Right lobe of liver (tissue), 4 donors: Measurements from ENCODE around the gene SOBP.

Experiments used
- CTCF ChIP-seq, 4 donors: fragments of 200-600 bp in 3 of 4; fragments of 450-650 bp in 1 of 4; IDR thresholded peaks; one replicate each; pipeline versions ENCODE4 v1.5.1 to v1.8.0; 2016 to 2022; ENCODE audit warnings: antibody characterized with exemption in 4 of 4, mild to moderate bottlenecking in 2 of 4
- POLR2A ChIP-seq: fragments of 450-650 bp; IDR thresholded peaks from one replicate; pipeline ENCODE4 v1.6.1; 2017; ENCODE audit warnings: antibody characterized with exemption, mild to moderate bottlenecking
- donor health status: DM: no; HTN: no; CAD: no.
- donor health status: DM: no; HTN: no; CAD: no.
- donor health status: DM: no; HTN: yes; CAD: no.

GRCh38 chr6:107656883-107657282, 167.0 kb downstream of the SOBP start:
- TF ChIP-seq POLR2A (no peak), CTCF (IDR thresholded peaks at IDR 0.05) (no peak)
